ENCODE data around the gene TMEM184A. TPM values are rescaled to one million over a fixed set of nuclear protein-coding genes. Genes with fewer than 3 reads are reported as not detected.

TMEM184A gene
- total RNA-seq, 1 experiment from 2014 or later: 16.5 TPM

GRCh38 chr7:1533255-1533546 lies 22.8 kb downstream of the TMEM184A start:
- no peaks in the 10 kb centered on the region for H3K9me3 Mint-ChIP-seq (ENCODE audit: unreplicated experiment)
- H3K4me1 ChIP-seq: peaks cover 55% of the 10 kb centered on the region
- no peaks in the 10 kb centered on the region for H3K27me3 Mint-ChIP-seq (ENCODE audit: insufficient read depth, unreplicated experiment)
- H3K4me3 ChIP-seq (ENCODE audit: low read depth, low read length): peak overlapping the region; percentile 16
- no TSS peak for BruUV-seq (replicated peaks)
- peak overlapping the region; percentile 95 for H3K27ac Mint-ChIP-seq (ENCODE audit: unreplicated experiment)
- peaks cover 11% of the 10 kb centered on the region for H3K4me1 Mint-ChIP-seq (ENCODE audit: low read depth, unreplicated experiment)
- no peaks in the 10 kb centered on the region for H3K27me3 ChIP-seq (replicated peaks; ENCODE audit: control insufficient read depth, insufficient read depth, low read length)
- ChIA-PET CTCF (no interaction called here), POLR2A (interaction anchor here (1.1 kb wide), 1 partner anchor 23 kb away, joined by 4 read pairs; the partner anchor contains the start of gene TMEM184A)
- no peak for TF ChIP-seq CTCF (IDR thresholded peaks at IDR 0.05; ENCODE audit: insufficient read depth in 1 of 2, low read depth in 1 of 2, low read length in 1 of 2, severe bottlenecking in 1 of 2, unreplicated experiment in 1 of 2)
- peaks cover 41% of the 10 kb centered on the region for H3K36me3 Mint-ChIP-seq (ENCODE audit: insufficient read depth, unreplicated experiment)
- no peaks in the 10 kb centered on the region; the same call in 1 of the 2 replicates for H3K36me3 ChIP-seq (ENCODE audit: control insufficient read depth, insufficient read depth, low read length)
- H3K4me3 Mint-ChIP-seq (ENCODE audit: unreplicated experiment): peak overlapping the region; percentile 92
- no peak for DNase-seq
- intact Hi-C loops (cut with micrococcal nuclease; ENCODE audit: unreplicated experiment): no loop called here
- no peaks in the 10 kb centered on the region for H3K9me3 ChIP-seq

GRCh38 chr7:1532456-1533254 lies 23.4 kb downstream of the TMEM184A start:
- H3K9me3 Mint-ChIP-seq (ENCODE audit: unreplicated experiment): no peaks in the 10 kb centered on the region
- peaks cover 11% of the 10 kb centered on the region for H3K4me1 Mint-ChIP-seq (ENCODE audit: low read depth, unreplicated experiment)
- TSS peak; percentile 39 for BruUV-seq (replicated peaks)
- peak overlapping the region; percentile 71 for H3K4me3 ChIP-seq (ENCODE audit: low read depth, low read length)
- intact Hi-C loops (cut with micrococcal nuclease; ENCODE audit: unreplicated experiment): loop anchor here (1.0 kb wide), 1 partner anchor 25 kb away; no protein-coding TSS in a partner anchor
- TF ChIP-seq CTCF (IDR thresholded peaks at IDR 0.05; ENCODE audit: insufficient read depth in 1 of 2, low read depth in 1 of 2, low read length in 1 of 2, severe bottlenecking in 1 of 2, unreplicated experiment in 1 of 2): no peak
- DNase-seq: peak in 1 of 2 experiments; percentile 50
- peaks cover 37% of the 10 kb centered on the region for H3K36me3 Mint-ChIP-seq (ENCODE audit: insufficient read depth, unreplicated experiment)
- ChIA-PET CTCF (no interaction called here), POLR2A (no interaction called here)
- H3K27me3 ChIP-seq (replicated peaks; ENCODE audit: control insufficient read depth, insufficient read depth, low read length): no peaks in the 10 kb centered on the region
- H3K36me3 ChIP-seq (ENCODE audit: control insufficient read depth, insufficient read depth, low read length): no peaks in the 10 kb centered on the region; the same call in 1 of the 2 replicates
- peaks cover 52% of the 10 kb centered on the region for H3K4me1 ChIP-seq
- peak overlapping the region; percentile 95 for H3K27ac Mint-ChIP-seq (ENCODE audit: unreplicated experiment)
- H3K27me3 Mint-ChIP-seq (ENCODE audit: insufficient read depth, unreplicated experiment): no peaks in the 10 kb centered on the region
- H3K4me3 Mint-ChIP-seq (ENCODE audit: unreplicated experiment): peak overlapping the region; percentile 92
- H3K9me3 ChIP-seq: no peaks in the 10 kb centered on the region

- DNase-seq: no peak
- BruUV-seq (replicated peaks): no TSS peak
- no peaks in the 10 kb centered on the region for H3K9me3 ChIP-seq
- H3K27ac Mint-ChIP-seq (ENCODE audit: unreplicated experiment): peak overlapping the region; percentile 95
- TF ChIP-seq CTCF (IDR thresholded peaks at IDR 0.05; ENCODE audit: insufficient read depth in 1 of 2, low read depth in 1 of 2, low read length in 1 of 2, severe bottlenecking in 1 of 2, unreplicated experiment in 1 of 2): no peak
- H3K4me1 Mint-ChIP-seq (ENCODE audit: low read depth, unreplicated experiment): peaks cover 11% of the 10 kb centered on the region
- intact Hi-C loops (cut with micrococcal nuclease; ENCODE audit: unreplicated experiment): loop anchor here (1.0 kb wide), 1 partner anchor 25 kb away; no protein-coding TSS in a partner anchor
- no peaks in the 10 kb centered on the region for H3K27me3 Mint-ChIP-seq (ENCODE audit: insufficient read depth, unreplicated experiment)
- H3K4me1 ChIP-seq: peaks cover 47% of the 10 kb centered on the region
- ChIA-PET POLR2A (no interaction called here), CTCF (no interaction called here)
- no peaks in the 10 kb centered on the region for H3K9me3 Mint-ChIP-seq (ENCODE audit: unreplicated experiment)
- H3K27me3 ChIP-seq (replicated peaks; ENCODE audit: control insufficient read depth, insufficient read depth, low read length): no peaks in the 10 kb centered on the region
- H3K36me3 Mint-ChIP-seq (ENCODE audit: insufficient read depth, unreplicated experiment): peaks cover 31% of the 10 kb centered on the region
- peak overlapping the region; percentile 92 for H3K4me3 Mint-ChIP-seq (ENCODE audit: unreplicated experiment)
- H3K4me3 ChIP-seq (ENCODE audit: low read depth, low read length): peak overlapping the region; percentile 71
- H3K36me3 ChIP-seq (ENCODE audit: control insufficient read depth, insufficient read depth, low read length): no peaks in the 10 kb centered on the region; the same call in 1 of the 2 replicates
Measured at GRCh38 chr7:1531979-1532455, 24.0 kb downstream of the TMEM184A start.

Measured in Caco-2 (cell line).